ENCODE data around the gene TESK2. TPM values are rescaled to one million over a fixed set of nuclear protein-coding genes. Genes with fewer than 3 reads are reported as not detected.
"Not testable (repeated sequence)": the region's sequence is repeated elsewhere in the genome, so short reads cannot be mapped to it uniquely, and the experiment has no call there.

Gene TESK2
- total RNA-seq, 1 donor from 2014 or later: 1.5 TPM

- ATAC-seq (ENCODE audit: poor library complexity) (no peak), DNase-seq (no peak)
- intact Hi-C loops (cut with DNase I): no loop called here
These were observed 95.4 kb downstream of the TESK2 start for GRCh38 chr1:45395582-45395981.

- no peak for ATAC-seq (ENCODE audit: poor library complexity)
These were observed 95.9 kb downstream of the TESK2 start for GRCh38 chr1:45395051-45395450.

GRCh38 chr1:45394342-45394741, 96.6 kb downstream of the TESK2 start:
- intact Hi-C loops (cut with DNase I): no loop called here
- DNase-seq (no peak), ATAC-seq (ENCODE audit: poor library complexity) (no peak)

More at GRCh38 chr1:45395051-45395450, 95.9 kb downstream of the TESK2 start:
- no peak for DNase-seq
- intact Hi-C loops (cut with DNase I): no loop called here

- ATAC-seq (ENCODE audit: poor library complexity) (peak; percentile 39), DNase-seq (no peak)
These were observed 97.2 kb downstream of the TESK2 start for GRCh38 chr1:45393718-45394302.

GRCh38 chr1:45386219-45386618, 104.7 kb downstream of the TESK2 start:
- intact Hi-C loops (cut with DNase I): no loop called here
- ATAC-seq (ENCODE audit: poor library complexity): no peak
- DNase-seq: no peak

More at GRCh38 chr1:45393718-45394302, 97.2 kb downstream of the TESK2 start:
- intact Hi-C loops (cut with DNase I): no loop called here

- ATAC-seq (ENCODE audit: poor library complexity) (no peak), DNase-seq (no peak)
- intact Hi-C loops (cut with DNase I): no loop called here
These were observed 105.7 kb downstream of the TESK2 start for GRCh38 chr1:45385302-45385701.

GRCh38 chr1:45384213-45384612, 106.8 kb downstream of the TESK2 start:
- DNase-seq; intact Hi-C loops (cut with DNase I); ATAC-seq (ENCODE audit: poor library complexity): not testable (repeated sequence)

GRCh38 chr1:45383191-45383590, 107.8 kb downstream of the TESK2 start:
- DNase-seq (no peak), ATAC-seq (ENCODE audit: poor library complexity) (no peak)
- intact Hi-C loops (cut with DNase I): no loop called here

- ATAC-seq (ENCODE audit: poor library complexity): no peak
- no peak for DNase-seq
- intact Hi-C loops (cut with DNase I): no loop called here
These were observed 109.7 kb downstream of the TESK2 start for GRCh38 chr1:45381243-45381642.

GRCh38 chr1:45380730-45381129, 110.2 kb downstream of the TESK2 start:
- ATAC-seq (ENCODE audit: poor library complexity) (no peak), DNase-seq (no peak)
- intact Hi-C loops (cut with DNase I): no loop called here

GRCh38 chr1:45380125-45380524, 110.8 kb downstream of the TESK2 start:
- no peak for ATAC-seq (ENCODE audit: poor library complexity)
- intact Hi-C loops (cut with DNase I): no loop called here
- DNase-seq: no peak

GRCh38 chr1:45379524-45379923, 111.4 kb downstream of the TESK2 start:
- intact Hi-C loops (cut with DNase I): no loop called here
- DNase-seq (no peak), ATAC-seq (ENCODE audit: poor library complexity) (no peak)

GRCh38 chr1:45378184-45378583, 112.8 kb downstream of the TESK2 start:
- ATAC-seq (ENCODE audit: poor library complexity): no peak
- intact Hi-C loops (cut with DNase I): no loop called here
- no peak for DNase-seq

- intact Hi-C loops (cut with DNase I): no loop called here
- no peak for DNase-seq
- no peak for ATAC-seq (ENCODE audit: poor library complexity)
These were observed 115.6 kb downstream of the TESK2 start for GRCh38 chr1:45375104-45376090.

GRCh38 chr1:45373573-45373972, 117.4 kb downstream of the TESK2 start:
- ATAC-seq (ENCODE audit: poor library complexity): no peak
- no peak for DNase-seq
- intact Hi-C loops (cut with DNase I): no loop called here

- ATAC-seq (ENCODE audit: poor library complexity) (no peak), DNase-seq (no peak)
- intact Hi-C loops (cut with DNase I): no loop called here
These were observed 120.4 kb downstream of the TESK2 start for GRCh38 chr1:45370575-45370974.

GRCh38 chr1:45365051-45365450, 125.9 kb downstream of the TESK2 start:
- intact Hi-C loops (cut with DNase I): no loop called here
- DNase-seq (no peak), ATAC-seq (ENCODE audit: poor library complexity) (peak; percentile 36)

- ATAC-seq (ENCODE audit: poor library complexity): no peak
- DNase-seq: no peak
- intact Hi-C loops (cut with DNase I): loop anchor here (5.0 kb wide), 1 partner anchor 208 kb away; no protein-coding TSS in a partner anchor
These were observed 126.7 kb downstream of the TESK2 start for GRCh38 chr1:45364294-45364693.

- DNase-seq: not testable (repeated sequence)
- intact Hi-C loops (cut with DNase I): loop anchor here (2.0 to 5.0 kb wide), 2 partner anchors 132 to 211 kb away; no protein-coding TSS in a partner anchor
- ATAC-seq (ENCODE audit: poor library complexity): peak; percentile 79
These were observed 130.0 kb downstream of the TESK2 start for GRCh38 chr1:45360981-45361380.
